ENCODE measurements around the gene PRL. TPM values are rescaled to one million over a fixed set of nuclear protein-coding genes. Genes with fewer than 3 reads are reported as not detected.

Gene PRL
- total and polyA plus RNA-seq, 11 donors: not detected

- Histone ChIP-seq H3K27me3 (no peaks in the 10 kb centered on the region), H3K9me3 (no peaks in the 10 kb centered on the region), H3K4me3 (no peak overlapping the region), H3K36me3 (no peaks in the 10 kb centered on the region), H3K27ac (peak overlapping the region in 2 of 12 donors; percentile 13 to 22), H3K4me1 (peaks cover 0 to 17% (median 0%) of the 10 kb centered on the region in 12 donors)
- WGBS, 4 donors: 69 to 79% (median 76%) methylated on average over 2 of the region's 2 CpGs
- TF ChIP-seq POLR2A (IDR thresholded peaks at IDR 0.05) (no peak), CTCF (IDR thresholded peaks at IDR 0.05) (no peak)
- intact Hi-C loops (cut with DNase I): no loop called here
- DNase-seq: no peak
- ATAC-seq: peak in 1 of 4 donors; percentile 51
Observed at GRCh38 chr6:22251348-22251747, 45.5 kb downstream of the PRL start.

- peak overlapping the region in 1 of 12 donors; percentile 15 for H3K27ac ChIP-seq
- H3K27me3 ChIP-seq: no peaks in the 10 kb centered on the region
- H3K36me3 ChIP-seq: no peaks in the 10 kb centered on the region
- intact Hi-C loops (cut with DNase I): no loop called here
- H3K9me3 ChIP-seq: no peaks in the 10 kb centered on the region
- WGBS, 4 donors: 56 to 81% (median 61%) methylated on average over 1 of the region's 1 CpG
- H3K4me1 ChIP-seq: peaks cover 0 to 17% (median 0%) of the 10 kb centered on the region in 12 donors
- DNase-seq (no peak), ATAC-seq (no peak)
- H3K4me3 ChIP-seq: no peak overlapping the region
- TF ChIP-seq POLR2A (IDR thresholded peaks at IDR 0.05) (no peak), CTCF (IDR thresholded peaks at IDR 0.05) (no peak)
Observed at GRCh38 chr6:22250486-22250885, 46.4 kb downstream of the PRL start.

- ATAC-seq (no peak), DNase-seq (no peak)
- TF ChIP-seq CTCF (IDR thresholded peaks at IDR 0.05) (no peak), POLR2A (IDR thresholded peaks at IDR 0.05) (no peak)
- no peaks in the 10 kb centered on the region for H3K9me3 ChIP-seq
- WGBS, 4 donors: 76 to 81% (median 78%) methylated on average over 9 of the region's 9 CpGs
- H3K36me3 ChIP-seq: no peaks in the 10 kb centered on the region
- H3K27me3 ChIP-seq: no peaks in the 10 kb centered on the region
- intact Hi-C loops (cut with DNase I): no loop called here
- H3K4me1 ChIP-seq: peaks cover 0 to 17% (median 0%) of the 10 kb centered on the region in 12 donors
- H3K4me3 ChIP-seq: peak overlapping the region in 1 of 12 donors; percentile 1
- peak overlapping the region in 2 of 12 donors; percentile 12 to 15 for H3K27ac ChIP-seq
Observed at GRCh38 chr6:22249711-22250350, 47.0 kb downstream of the PRL start.

- intact Hi-C loops (cut with DNase I): no loop called here
- H3K9me3 ChIP-seq: no peaks in the 10 kb centered on the region
- peak overlapping the region in 5 of 12 donors; percentile 4 to 46 (median 12) for H3K27ac ChIP-seq
- H3K27me3 ChIP-seq: no peaks in the 10 kb centered on the region
- DNase-seq (no peak), ATAC-seq (peak in 2 of 4 donors; percentile 70 to 71)
- 73 to 83% (median 77%) methylated on average over 6 of the region's 6 CpGs for WGBS, 4 donors
- TF ChIP-seq POLR2A (IDR thresholded peaks at IDR 0.05) (no peak), CTCF (IDR thresholded peaks at IDR 0.05) (no peak)
- no peaks in the 10 kb centered on the region for H3K36me3 ChIP-seq
- no peak overlapping the region for H3K4me3 ChIP-seq
- peaks cover 0 to 17% (median 0%) of the 10 kb centered on the region in 12 donors for H3K4me1 ChIP-seq
Observed at GRCh38 chr6:22248513-22249308, 48.1 kb downstream of the PRL start.

Data from heart left ventricle (tissue), 16 donors.